Raji (cell line): ENCODE measurements around the gene KATNB1.

Experiments
- POLR2A ChIP-seq: IDR thresholded peaks from 2 replicates; pipeline ENCODE4 v1.6.1; 2011; ENCODE audit warnings: low read depth, low read length, control low read depth; ENCODE audit not compliant: insufficient read depth

The KATNB1 gene

GRCh38 chr16:57795431-57795878 lies 59.9 kb downstream of the KATNB1 start:
- TF ChIP-seq POLR2A, result no peak

DNA sequence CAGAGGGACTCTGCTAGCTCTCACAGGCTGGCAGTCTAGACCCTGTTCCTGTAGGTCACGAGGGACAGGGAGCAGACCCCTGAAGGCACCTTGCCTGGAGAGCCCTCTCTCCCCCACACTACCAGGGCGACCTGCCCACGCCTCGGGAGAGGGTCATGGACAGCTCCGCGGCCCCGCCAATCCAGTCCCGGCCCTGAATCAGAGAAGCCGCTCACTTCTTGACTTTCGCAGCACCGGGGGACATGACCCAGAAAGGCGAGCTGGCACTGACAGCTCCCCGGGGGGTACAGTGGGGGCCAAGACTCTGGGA lies 61.6 kb downstream of the KATNB1 start:
- no peak for TF ChIP-seq POLR2A

GRCh38 chr16:57797526-57798266 lies 62.1 kb downstream of the KATNB1 start:
- TF ChIP-seq POLR2A, result no peak

DNA sequence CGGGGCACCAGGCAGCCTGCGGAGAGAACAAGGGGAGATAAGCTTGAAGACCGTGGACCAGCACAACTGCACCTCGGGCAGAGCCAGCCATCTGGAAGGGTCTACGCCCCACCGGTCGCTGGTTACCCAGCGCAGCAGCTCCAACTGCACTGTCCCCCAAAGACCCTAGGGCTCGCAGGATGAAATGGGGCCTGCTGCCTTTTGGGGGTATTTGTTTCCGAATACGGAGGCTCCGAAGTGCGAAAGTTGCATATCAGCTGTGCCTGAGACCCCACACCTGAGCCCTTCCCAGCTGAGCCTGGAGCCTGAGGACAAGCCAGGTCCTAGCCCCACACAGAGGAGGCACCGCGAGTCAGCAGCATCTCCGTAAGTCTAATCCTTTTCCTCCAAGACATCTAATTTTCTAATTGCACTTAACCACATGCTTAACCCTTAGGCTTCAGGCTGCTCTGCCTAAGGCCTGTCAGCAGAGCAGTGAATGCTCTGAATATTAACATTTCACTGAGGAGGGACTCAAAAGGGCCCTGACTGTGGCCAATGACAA lies 62.8 kb downstream of the KATNB1 start:
- TF ChIP-seq POLR2A, result no peak

DNA sequence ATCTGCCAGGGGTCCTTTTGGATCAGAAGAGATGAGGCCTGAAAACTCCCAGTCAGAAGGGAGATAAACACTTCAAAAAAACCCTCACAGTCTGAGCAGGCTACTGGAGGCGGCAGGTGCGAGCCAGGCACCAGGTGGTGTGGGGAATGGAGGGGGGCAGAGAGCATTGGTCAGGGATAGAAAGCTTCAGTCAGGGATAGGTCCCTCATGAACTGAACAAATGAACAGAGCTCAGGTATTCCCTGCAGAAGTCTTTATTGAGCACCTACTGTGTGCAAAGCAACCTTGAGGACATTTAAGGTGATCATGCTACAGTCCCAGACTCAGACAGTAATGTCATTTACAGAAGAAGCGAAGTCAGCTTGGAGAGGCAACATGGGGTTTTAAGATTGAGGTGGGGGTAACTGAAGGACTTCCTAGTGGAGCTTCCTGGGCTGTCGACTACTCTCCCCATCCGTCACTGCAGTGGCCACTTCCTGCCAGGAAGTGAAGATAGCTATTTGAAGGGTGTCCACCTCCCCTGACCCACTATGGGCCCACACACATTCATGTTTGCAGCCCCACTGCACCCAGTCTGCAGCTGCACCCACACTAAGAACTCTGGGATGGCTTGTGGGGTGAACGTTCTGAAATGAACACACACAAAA lies 63.5 kb downstream of the KATNB1 start:
- no peak for TF ChIP-seq POLR2A

DNA sequence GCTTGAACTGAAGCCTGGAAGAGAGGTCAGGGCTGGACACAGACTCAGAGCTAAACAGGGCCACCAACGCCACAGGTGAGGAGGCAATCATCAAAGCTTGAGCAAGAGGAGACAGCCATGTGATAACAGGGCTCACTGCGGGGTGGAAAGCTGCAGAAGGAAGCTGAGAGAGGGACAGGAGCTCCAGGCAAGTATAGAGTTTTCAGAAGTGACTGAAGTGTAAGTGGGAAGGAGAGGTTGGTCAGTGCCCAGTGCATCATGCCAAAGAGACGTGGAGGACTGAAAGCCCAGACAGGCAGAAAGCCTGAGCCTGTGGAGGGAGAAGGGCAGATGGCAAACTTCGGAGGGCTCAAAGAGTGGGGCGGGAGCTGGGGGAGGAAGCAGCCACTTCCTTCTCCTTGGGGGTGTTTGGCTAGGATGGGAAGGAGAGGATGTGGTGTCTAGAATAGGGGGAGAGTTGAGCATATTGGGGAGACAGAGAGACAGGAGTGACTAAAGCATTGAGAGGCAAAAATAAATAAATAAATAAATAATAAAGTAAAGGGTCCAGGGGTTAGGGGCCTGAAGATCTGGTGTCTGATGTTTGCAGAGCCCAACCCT lies 64.1 kb downstream of the KATNB1 start:
- TF ChIP-seq POLR2A, result no peak

DNA sequence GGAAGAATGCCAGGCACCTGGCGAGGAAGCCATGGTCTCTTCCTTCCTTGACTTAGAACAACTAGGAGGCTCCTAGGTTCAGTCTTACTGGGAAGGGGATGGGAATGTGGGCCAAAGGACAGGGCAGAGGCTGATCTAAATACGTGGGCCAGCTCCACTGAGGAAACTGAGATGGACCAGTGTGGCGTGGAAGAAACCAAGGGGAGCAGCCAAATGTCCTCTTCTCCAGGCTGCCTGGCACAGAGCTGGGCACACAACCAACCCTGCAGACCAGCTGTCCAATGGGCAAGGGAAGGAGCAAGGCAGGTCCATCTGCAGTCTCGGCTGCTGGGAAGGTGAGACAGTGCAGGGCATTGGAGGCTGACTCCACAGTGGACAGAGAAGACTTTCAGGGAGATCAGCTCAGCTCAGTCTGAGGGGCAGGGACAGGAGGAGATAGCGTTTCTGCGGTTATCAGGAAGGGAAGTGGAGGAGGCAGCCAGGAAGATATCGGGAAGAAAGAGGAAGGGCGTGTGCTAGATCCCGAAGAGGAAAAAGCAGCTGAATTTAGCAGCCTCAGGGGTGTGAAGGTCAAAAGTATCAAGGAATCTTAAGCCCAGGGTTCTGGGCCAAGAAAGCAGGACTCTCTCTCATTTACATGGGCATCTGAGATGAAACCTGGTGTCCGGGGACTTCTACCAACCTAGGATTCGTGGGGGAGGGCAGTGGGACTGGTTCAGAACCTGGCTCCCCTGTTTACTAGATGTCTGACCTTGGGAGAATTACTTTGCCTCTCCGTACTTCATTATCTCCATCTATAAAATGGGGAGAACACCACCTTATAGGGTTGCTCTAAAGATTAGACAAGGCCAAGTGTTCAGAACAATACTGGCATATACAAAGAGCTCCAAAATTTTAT lies 64.9 kb downstream of the KATNB1 start:
- TF ChIP-seq POLR2A, result no peak

DNA sequence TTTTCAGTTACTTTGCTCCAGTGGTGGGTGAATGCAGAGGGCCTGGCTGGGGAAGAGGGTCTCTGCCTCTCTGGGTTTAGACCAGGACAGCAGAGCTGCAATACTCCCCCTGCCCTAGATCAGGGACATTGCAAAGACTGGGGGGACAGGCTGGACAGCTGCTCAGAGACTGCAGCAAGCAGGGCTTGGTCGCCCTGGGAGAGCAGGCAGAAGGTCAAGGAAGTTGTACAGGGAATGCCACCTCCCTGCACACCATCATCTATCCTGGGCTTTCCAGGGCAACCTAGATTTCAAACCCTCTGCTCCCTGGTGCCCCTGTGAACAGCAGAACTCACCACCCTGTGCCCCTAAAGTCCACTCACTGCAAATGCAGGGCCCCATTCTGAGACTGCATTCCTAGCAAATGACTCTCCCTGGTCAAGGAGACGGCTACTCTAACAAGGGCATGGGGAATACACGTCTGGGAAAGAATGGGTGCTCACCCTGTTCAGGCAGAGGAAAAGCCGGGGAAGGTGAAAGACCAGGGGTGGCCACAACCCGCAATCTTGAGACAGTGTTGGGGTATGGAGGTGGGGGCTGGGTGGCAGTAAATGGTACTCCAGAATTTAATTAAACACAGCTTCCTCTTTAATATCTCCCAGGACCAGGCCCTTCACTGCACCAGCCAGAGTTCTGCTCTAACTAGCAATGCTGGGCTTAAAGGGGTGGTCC lies 65.7 kb downstream of the KATNB1 start:
- no peak for TF ChIP-seq POLR2A

DNA sequence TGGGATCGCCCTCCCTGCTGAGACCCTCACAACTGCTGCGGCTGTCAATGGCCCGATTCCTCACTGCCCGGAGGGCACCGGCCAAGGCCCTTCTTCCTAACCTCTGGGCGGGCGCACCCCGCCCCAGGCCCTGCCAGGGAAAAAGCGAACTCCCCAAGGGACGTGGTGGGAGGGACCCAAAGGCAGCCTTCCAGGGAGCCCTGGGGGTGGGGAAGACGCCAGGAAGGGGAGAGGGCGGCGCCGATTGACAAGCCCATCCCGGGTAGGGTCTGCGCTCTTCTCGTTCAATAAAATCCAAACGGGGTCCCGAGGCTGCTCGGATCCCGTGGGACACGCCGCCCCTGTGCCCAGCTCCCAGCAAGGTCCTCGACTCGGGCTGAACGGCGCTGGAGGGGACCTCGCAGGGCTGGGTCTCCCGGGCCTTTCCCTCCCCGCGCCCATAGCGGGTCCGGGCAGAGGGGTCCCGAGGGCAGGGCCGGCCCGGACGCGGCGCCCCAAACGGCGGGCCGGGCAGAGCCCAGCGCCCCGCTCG lies 66.3 kb downstream of the KATNB1 start:
- no peak for TF ChIP-seq POLR2A

DNA sequence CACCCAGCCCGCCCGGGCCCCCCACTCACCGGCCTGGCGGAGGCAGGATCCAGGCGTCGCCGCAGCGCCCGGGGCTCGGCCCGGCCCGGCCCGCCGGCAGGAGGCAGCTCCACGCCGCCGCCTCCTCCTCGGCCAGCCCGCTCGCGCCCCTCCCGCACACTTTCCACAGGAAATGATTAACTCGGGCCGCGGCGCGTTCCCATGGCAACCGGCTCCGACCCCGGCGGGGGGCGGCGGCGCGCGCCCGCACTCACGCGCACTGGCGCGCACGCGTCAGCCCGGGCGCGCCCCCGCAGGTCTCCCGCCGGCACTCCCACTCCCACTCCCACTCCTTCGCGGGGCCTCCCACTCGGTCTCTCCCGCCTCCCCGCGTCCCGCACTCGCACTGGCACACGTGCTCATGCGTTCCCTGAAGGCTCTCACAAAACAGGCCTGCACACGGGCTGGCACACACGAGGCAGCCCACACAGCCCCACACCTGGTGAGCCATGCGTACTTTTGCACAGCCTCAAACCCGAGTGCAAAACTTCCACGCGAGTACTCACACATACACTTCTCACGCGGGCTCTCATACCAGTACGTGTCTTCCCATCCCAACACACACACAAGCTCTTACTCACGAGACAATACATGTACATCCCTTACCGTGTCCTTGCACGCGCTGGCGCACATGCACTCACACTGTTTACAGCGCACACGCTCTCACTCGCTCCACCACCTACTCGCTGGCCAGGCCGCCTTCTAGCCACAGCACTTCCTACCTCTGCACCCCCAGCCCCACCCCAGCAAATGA lies 67.0 kb downstream of the KATNB1 start, which contains the start of gene KIFC3:
Gene KIFC3 (minus strand): TSS at position 151 of the 793 bp plus-strand sequence. CDS start 4,248 bp downstream, outside the sequence.
- no peak for TF ChIP-seq POLR2A

GRCh38 chr16:57803134-57803990 lies 67.8 kb downstream of the KATNB1 start:
- TF ChIP-seq POLR2A, result no peak

- no peak for TF ChIP-seq POLR2A
Measured at GRCh38 chr16:57804111-57804837, 68.7 kb downstream of the KATNB1 start.
